GM23338 (cell line): Measurements from ENCODE around the gene NCKIPSD. TPM values are rescaled to one million over a fixed set of nuclear protein-coding genes. Genes with fewer than 3 reads are reported as not detected.

Experiments
- ATAC-seq: fragments of 200-7000 bp; cut with Tn5 transposase; 3 replicates; pipeline ENCODE4 v1.9.1; 2020
- DNase-seq: peaks from one replicate; pipeline ENCODE4 v3.0.0-alpha.2; 2015; ENCODE audit warnings: low spot score
- H2AFZ ChIP-seq: fragments of 200-600 bp; sonication (generic); 2 replicates; pipeline ENCODE4 v1.8.0; 2016; ENCODE audit warnings: antibody characterized with exemption, mild to moderate bottlenecking, moderate library complexity
- H3F3A ChIP-seq: fragments of 200-600 bp; sonication (generic); replicated peaks from 2 replicates; pipeline ENCODE4 v1.8.0; 2017; ENCODE audit warnings: antibody characterized with exemption, mixed run types, low read depth
- H3K27ac ChIP-seq: fragments of 200-600 bp; sonication (generic); 2 replicates; pipeline ENCODE4 v1.6.1; 2016; ENCODE audit warnings: low read depth
- H3K27me3 ChIP-seq: fragments of 200-600 bp; sonication (generic); 2 replicates; pipeline ENCODE4 v1.8.0; 2016; ENCODE audit warnings: mild to moderate bottlenecking, mixed run types, moderate library complexity; ENCODE audit not compliant: insufficient read depth
- H3K36me3 ChIP-seq: fragments of 200-600 bp; sonication (generic); 2 replicates; pipeline ENCODE4 v1.8.0; 2016; ENCODE audit warnings: mild to moderate bottlenecking; ENCODE audit not compliant: insufficient read depth
- H3K4me1 ChIP-seq: fragments of 200-600 bp; sonication (generic); 2 replicates; pipeline ENCODE4 v1.8.0; 2016; ENCODE audit warnings: mild to moderate bottlenecking, moderate library complexity; ENCODE audit not compliant: insufficient read depth
- H3K4me2 ChIP-seq: fragments of 200-600 bp; sonication (generic); 2 replicates; pipeline ENCODE4 v1.7.1; 2017; ENCODE audit warnings: mixed run types
- H3K4me3 ChIP-seq: fragments of 200-600 bp; sonication (generic); 2 replicates; pipeline ENCODE4 v1.6.1; 2016; ENCODE audit warnings: mixed run types
- H3K79me2 ChIP-seq: fragments of 200-600 bp; sonication (generic); replicated peaks from 2 replicates; pipeline ENCODE4 v1.8.0; 2017; ENCODE audit warnings: mild to moderate bottlenecking; ENCODE audit not compliant: insufficient read depth
- H3K9me2 ChIP-seq: fragments of 200-600 bp; sonication (generic); 2 replicates; pipeline ENCODE4 v1.8.0; 2017; ENCODE audit not compliant: insufficient read depth
- H4K20me1 ChIP-seq: fragments of 200-600 bp; sonication (generic); replicated peaks from 2 replicates; pipeline ENCODE4 v1.8.0; 2017; ENCODE audit warnings: mild to moderate bottlenecking; ENCODE audit not compliant: insufficient read depth
- H3K27ac Mint-ChIP-seq: 2 replicates; pipeline ENCODE4 v1.8.0; 2020; ENCODE audit warnings: inconsistent platforms, mild to moderate bottlenecking, moderate library complexity, mixed read lengths
- H3K27me3 Mint-ChIP-seq: 3 replicates; pipeline ENCODE4 v1.8.0; 2022; ENCODE audit warnings: low read depth, mild to moderate bottlenecking, moderate library complexity, mixed read lengths, inconsistent platforms; ENCODE audit not compliant: insufficient read depth, poor library complexity
- H3K36me3 Mint-ChIP-seq: 3 replicates; pipeline ENCODE4 v1.8.0; 2021; ENCODE audit warnings: low read depth, mild to moderate bottlenecking, inconsistent platforms, moderate library complexity, mixed read lengths
- H3K4me1 Mint-ChIP-seq: 3 replicates; pipeline ENCODE4 v1.8.0; 2020; ENCODE audit warnings: mild to moderate bottlenecking, inconsistent platforms, mixed read lengths
- H3K4me3 Mint-ChIP-seq: 3 replicates; pipeline ENCODE4 v1.8.0; 2021; ENCODE audit warnings: moderate library complexity, mild to moderate bottlenecking, inconsistent platforms, mixed read lengths
- H3K9me3 Mint-ChIP-seq: 3 replicates; pipeline ENCODE4 v1.8.0; 2020; ENCODE audit warnings: moderate library complexity, mild to moderate bottlenecking, inconsistent platforms, mixed read lengths
- CREB1 ChIP-seq: fragments of 250-450 bp; sonication (Bioruptor Pico); IDR thresholded peaks from 2 replicates; pipeline ENCODE4 v1.5.0; 2020; ENCODE audit warnings: low read depth, mild to moderate bottlenecking, moderate library complexity
- EZH2 ChIP-seq: fragments of 200-600 bp; sonication (generic); IDR thresholded peaks from one replicate; pipeline ENCODE4 v1.8.0; 2017; ENCODE audit warnings: antibody characterized with exemption, mild to moderate bottlenecking, low read depth; ENCODE audit not compliant: unreplicated experiment
- EZH2phosphoT487 ChIP-seq: fragments of 200-600 bp; sonication (generic); IDR thresholded peaks from one replicate; pipeline ENCODE4 v1.8.1; 2018; ENCODE audit warnings: antibody characterized with exemption; ENCODE audit not compliant: unreplicated experiment
- JUNB ChIP-seq: IDR thresholded peaks from one replicate; pipeline ENCODE4 v1.6.1; 2016; ENCODE audit warnings: antibody characterized with exemption; ENCODE audit not compliant: unreplicated experiment
- NANOG ChIP-seq: IDR thresholded peaks from 2 replicates; pipeline ENCODE4 v1.6.1; 2016; ENCODE audit warnings: antibody characterized with exemption, borderline replicate concordance
- POLR2AphosphoS5 ChIP-seq: IDR thresholded peaks from 2 replicates; pipeline ENCODE4 v1.6.1; 2016; ENCODE audit warnings: antibody characterized with exemption, low read depth
- STAT1 ChIP-seq: IDR thresholded peaks from one replicate; pipeline ENCODE4 v1.6.1; 2016; ENCODE audit warnings: antibody characterized with exemption; ENCODE audit not compliant: unreplicated experiment
- ZNF114 ChIP-seq: fragments of 250-450 bp; sonication (Bioruptor Pico); IDR thresholded peaks from 2 replicates; pipeline ENCODE4 v1.5.0; 2020; ENCODE audit warnings: mild to moderate bottlenecking, moderate library complexity
- ZNF331 ChIP-seq: fragments of 250-450 bp; sonication (Bioruptor Pico); IDR thresholded peaks from 2 replicates; pipeline ENCODE4 v1.5.0; 2020; ENCODE audit warnings: low read depth, mild to moderate bottlenecking, moderate library complexity
- polyA plus RNA-seq: library from polyadenylated mRNA; unstranded; fragments of >200 nt; fragmentation: Nextera tagmentation; extraction: Ambion mirVana; gene quantifications from 2 replicates; pipeline ENCODE4 v1.2.1, GENCODE V29; 2016
- total RNA-seq: library from RNA; depleted of rRNA; stranded (reverse); fragments of >200 nt; shearing (Covaris generic); gene quantifications from 2 replicates; pipeline ENCODE4 v1.2.3, GENCODE V29; 2014
- TF ChIP-seq, protein P1 (sequence below): IDR thresholded peaks from 2 replicates; pipeline ENCODE4 v1.6.1; 2016; ENCODE audit warnings: antibody characterized with exemption
- TF ChIP-seq, protein P2 (sequence below): IDR thresholded peaks from one replicate; pipeline ENCODE4 v1.6.1; 2018; ENCODE audit warnings: antibody characterized with exemption; ENCODE audit not compliant: unreplicated experiment
- TF ChIP-seq, protein P3 (sequence below): fragments of 250-450 bp; sonication (Bioruptor Pico); IDR thresholded peaks from 2 replicates; pipeline ENCODE4 v1.5.0; 2020; ENCODE audit warnings: mild to moderate bottlenecking, moderate library complexity
- TF ChIP-seq, protein P4 (sequence below), 2 experiments: fragments of 200-600 bp in 1 of 2; sonication (generic) in 1 of 2; conservative IDR thresholded peaks; 2 replicates each; pipeline versions ENCODE4 v1.5.1 to v1.6.1; 2016 to 2017; ENCODE audit warnings: antibody characterized with exemption in 2 of 2, low read depth in 2 of 2, mild to moderate bottlenecking in 2 of 2, moderate library complexity in 1 of 2

Gene NCKIPSD
- total and polyA plus RNA-seq, 2 experiments from 2014 or later = 15.1 to 45.1 TPM

DNA sequence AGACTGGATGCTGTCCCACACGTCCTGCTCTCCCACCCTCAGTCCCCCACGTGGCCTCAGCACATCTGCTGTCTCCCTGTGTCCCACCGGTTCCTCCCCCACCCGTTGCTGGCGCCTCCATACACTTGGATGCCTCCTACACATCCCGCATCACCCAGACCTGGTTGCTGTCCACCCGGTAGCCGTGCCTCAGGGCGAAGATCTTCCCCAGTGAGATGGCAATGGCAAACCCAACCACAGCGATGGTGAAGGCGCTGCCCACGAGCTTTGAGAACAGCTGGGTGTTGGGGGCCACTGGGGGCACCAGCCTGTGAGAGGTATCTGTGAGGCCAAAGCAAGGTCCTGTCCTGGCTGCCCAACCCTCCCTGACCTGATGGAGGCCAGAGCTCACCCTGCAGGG is 54.9 kb downstream of the NCKIPSD start:
- H4K20me1 ChIP-seq = peaks cover 5% of the 10 kb centered on the region
- H3K4me2 ChIP-seq = no peak overlapping the region
- no peak overlapping the region for H3K4me3 ChIP-seq
- peaks cover 10% of the 10 kb centered on the region for H3K79me2 ChIP-seq
- no peak for TF ChIP-seq STAT1
- TF ChIP-seq, protein P1, sequence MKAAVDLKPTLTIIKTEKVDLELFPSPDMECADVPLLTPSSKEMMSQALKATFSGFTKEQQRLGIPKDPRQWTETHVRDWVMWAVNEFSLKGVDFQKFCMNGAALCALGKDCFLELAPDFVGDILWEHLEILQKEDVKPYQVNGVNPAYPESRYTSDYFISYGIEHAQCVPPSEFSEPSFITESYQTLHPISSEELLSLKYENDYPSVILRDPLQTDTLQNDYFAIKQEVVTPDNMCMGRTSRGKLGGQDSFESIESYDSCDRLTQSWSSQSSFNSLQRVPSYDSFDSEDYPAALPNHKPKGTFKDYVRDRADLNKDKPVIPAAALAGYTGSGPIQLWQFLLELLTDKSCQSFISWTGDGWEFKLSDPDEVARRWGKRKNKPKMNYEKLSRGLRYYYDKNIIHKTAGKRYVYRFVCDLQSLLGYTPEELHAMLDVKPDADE = no peak
- TF ChIP-seq CREB1 = no peak
- no peak for TF ChIP-seq ZNF114 (CRISPR knock-in tag)
- TF ChIP-seq POLR2AphosphoS5 = no peak
- no peak for TF ChIP-seq NANOG
- TF ChIP-seq ZNF331 (CRISPR knock-in tag) = no peak
- TF ChIP-seq, protein P2, sequence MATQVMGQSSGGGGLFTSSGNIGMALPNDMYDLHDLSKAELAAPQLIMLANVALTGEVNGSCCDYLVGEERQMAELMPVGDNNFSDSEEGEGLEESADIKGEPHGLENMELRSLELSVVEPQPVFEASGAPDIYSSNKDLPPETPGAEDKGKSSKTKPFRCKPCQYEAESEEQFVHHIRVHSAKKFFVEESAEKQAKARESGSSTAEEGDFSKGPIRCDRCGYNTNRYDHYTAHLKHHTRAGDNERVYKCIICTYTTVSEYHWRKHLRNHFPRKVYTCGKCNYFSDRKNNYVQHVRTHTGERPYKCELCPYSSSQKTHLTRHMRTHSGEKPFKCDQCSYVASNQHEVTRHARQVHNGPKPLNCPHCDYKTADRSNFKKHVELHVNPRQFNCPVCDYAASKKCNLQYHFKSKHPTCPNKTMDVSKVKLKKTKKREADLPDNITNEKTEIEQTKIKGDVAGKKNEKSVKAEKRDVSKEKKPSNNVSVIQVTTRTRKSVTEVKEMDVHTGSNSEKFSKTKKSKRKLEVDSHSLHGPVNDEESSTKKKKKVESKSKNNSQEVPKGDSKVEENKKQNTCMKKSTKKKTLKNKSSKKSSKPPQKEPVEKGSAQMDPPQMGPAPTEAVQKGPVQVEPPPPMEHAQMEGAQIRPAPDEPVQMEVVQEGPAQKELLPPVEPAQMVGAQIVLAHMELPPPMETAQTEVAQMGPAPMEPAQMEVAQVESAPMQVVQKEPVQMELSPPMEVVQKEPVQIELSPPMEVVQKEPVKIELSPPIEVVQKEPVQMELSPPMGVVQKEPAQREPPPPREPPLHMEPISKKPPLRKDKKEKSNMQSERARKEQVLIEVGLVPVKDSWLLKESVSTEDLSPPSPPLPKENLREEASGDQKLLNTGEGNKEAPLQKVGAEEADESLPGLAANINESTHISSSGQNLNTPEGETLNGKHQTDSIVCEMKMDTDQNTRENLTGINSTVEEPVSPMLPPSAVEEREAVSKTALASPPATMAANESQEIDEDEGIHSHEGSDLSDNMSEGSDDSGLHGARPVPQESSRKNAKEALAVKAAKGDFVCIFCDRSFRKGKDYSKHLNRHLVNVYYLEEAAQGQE = no peak
- no peak for TF ChIP-seq JUNB
- no peak for TF ChIP-seq EZH2
- TF ChIP-seq, protein P3, sequence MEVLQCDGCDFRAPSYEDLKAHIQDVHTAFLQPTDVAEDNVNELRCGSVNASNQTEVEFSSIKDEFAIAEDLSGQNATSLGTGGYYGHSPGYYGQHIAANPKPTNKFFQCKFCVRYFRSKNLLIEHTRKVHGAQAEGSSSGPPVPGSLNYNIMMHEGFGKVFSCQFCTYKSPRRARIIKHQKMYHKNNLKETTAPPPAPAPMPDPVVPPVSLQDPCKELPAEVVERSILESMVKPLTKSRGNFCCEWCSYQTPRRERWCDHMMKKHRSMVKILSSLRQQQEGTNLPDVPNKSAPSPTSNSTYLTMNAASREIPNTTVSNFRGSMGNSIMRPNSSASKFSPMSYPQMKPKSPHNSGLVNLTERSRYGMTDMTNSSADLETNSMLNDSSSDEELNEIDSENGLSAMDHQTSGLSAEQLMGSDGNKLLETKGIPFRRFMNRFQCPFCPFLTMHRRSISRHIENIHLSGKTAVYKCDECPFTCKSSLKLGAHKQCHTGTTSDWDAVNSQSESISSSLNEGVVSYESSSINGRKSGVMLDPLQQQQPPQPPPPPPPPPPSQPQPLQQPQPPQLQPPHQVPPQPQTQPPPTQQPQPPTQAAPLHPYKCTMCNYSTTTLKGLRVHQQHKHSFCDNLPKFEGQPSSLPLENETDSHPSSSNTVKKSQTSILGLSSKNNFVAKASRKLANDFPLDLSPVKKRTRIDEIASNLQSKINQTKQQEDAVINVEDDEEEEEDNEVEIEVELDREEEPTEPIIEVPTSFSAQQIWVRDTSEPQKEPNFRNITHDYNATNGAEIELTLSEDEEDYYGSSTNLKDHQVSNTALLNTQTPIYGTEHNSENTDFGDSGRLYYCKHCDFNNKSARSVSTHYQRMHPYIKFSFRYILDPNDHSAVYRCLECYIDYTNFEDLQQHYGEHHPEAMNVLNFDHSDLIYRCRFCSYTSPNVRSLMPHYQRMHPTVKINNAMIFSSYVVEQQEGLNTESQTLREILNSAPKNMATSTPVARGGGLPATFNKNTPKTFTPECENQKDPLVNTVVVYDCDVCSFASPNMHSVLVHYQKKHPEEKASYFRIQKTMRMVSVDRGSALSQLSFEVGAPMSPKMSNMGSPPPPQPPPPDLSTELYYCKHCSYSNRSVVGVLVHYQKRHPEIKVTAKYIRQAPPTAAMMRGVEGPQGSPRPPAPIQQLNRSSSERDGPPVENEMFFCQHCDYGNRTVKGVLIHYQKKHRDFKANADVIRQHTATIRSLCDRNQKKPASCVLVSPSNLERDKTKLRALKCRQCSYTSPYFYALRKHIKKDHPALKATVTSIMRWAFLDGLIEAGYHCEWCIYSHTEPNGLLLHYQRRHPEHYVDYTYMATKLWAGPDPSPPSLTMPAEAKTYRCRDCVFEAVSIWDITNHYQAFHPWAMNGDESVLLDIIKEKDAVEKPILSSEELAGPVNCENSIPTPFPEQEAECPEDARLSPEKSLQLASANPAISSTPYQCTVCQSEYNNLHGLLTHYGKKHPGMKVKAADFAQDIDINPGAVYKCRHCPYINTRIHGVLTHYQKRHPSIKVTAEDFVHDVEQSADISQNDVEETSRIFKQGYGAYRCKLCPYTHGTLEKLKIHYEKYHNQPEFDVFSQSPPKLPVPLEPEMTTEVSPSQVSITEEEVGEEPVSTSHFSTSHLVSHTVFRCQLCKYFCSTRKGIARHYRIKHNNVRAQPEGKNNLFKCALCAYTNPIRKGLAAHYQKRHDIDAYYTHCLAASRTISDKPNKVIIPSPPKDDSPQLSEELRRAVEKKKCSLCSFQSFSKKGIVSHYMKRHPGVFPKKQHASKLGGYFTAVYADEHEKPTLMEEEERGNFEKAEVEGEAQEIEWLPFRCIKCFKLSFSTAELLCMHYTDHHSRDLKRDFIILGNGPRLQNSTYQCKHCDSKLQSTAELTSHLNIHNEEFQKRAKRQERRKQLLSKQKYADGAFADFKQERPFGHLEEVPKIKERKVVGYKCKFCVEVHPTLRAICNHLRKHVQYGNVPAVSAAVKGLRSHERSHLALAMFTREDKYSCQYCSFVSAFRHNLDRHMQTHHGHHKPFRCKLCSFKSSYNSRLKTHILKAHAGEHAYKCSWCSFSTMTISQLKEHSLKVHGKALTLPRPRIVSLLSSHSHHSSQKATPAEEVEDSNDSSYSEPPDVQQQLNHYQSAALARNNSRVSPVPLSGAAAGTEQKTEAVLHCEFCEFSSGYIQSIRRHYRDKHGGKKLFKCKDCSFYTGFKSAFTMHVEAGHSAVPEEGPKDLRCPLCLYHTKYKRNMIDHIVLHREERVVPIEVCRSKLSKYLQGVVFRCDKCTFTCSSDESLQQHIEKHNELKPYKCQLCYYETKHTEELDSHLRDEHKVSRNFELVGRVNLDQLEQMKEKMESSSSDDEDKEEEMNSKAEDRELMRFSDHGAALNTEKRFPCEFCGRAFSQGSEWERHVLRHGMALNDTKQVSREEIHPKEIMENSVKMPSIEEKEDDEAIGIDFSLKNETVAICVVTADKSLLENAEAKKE (CRISPR knock-in tag) = no peak
- TF ChIP-seq, protein P4, sequence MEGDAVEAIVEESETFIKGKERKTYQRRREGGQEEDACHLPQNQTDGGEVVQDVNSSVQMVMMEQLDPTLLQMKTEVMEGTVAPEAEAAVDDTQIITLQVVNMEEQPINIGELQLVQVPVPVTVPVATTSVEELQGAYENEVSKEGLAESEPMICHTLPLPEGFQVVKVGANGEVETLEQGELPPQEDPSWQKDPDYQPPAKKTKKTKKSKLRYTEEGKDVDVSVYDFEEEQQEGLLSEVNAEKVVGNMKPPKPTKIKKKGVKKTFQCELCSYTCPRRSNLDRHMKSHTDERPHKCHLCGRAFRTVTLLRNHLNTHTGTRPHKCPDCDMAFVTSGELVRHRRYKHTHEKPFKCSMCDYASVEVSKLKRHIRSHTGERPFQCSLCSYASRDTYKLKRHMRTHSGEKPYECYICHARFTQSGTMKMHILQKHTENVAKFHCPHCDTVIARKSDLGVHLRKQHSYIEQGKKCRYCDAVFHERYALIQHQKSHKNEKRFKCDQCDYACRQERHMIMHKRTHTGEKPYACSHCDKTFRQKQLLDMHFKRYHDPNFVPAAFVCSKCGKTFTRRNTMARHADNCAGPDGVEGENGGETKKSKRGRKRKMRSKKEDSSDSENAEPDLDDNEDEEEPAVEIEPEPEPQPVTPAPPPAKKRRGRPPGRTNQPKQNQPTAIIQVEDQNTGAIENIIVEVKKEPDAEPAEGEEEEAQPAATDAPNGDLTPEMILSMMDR (conservative IDR thresholded peaks at IDR 0.05; ENCODE audit: low read depth in 2 of 2) = no peak
- TF ChIP-seq EZH2phosphoT487 = no peak
- no peaks in the 10 kb centered on the region; the same call in 1 of the 2 replicates for H3K4me1 ChIP-seq
- H3K36me3 Mint-ChIP-seq = peaks cover 60% of the 10 kb centered on the region
- peaks cover 11% of the 10 kb centered on the region; the same call in 1 of the 2 replicates for H3K36me3 ChIP-seq
- H3K27ac Mint-ChIP-seq = no peak overlapping the region
- H3K9me2 ChIP-seq = no peaks in the 10 kb centered on the region
- H3K27me3 Mint-ChIP-seq = peaks cover 9% of the 10 kb centered on the region
- H3K4me3 Mint-ChIP-seq = no peak overlapping the region
- H3K4me1 Mint-ChIP-seq = peaks cover 9% of the 10 kb centered on the region; the same call in 2 of the 3 replicates
- no peak overlapping the region for H3K27ac ChIP-seq
- H2AFZ ChIP-seq = no peak overlapping the region
- no peaks in the 10 kb centered on the region for H3K27me3 ChIP-seq
- ATAC-seq (no peak), DNase-seq (no peak)
- H3K9me3 Mint-ChIP-seq = no peaks in the 10 kb centered on the region
- H3F3A ChIP-seq = peaks cover under 1% of the 10 kb centered on the region; the same call in 1 of the 2 replicates
